HEK293T (cell line): Measurements from ENCODE around the gene KRT80.

ENCODE experiments used
- BHLHE40 ChIP-seq: fragments of 450-650 bp; IDR thresholded peaks from 2 replicates; pipeline ENCODE4 v1.6.1; 2016; ENCODE audit warnings: mild to moderate bottlenecking, moderate library complexity, borderline replicate concordance
- FOXA1 ChIP-seq: fragments of 450-650 bp; IDR thresholded peaks from 2 replicates; pipeline ENCODE4 v1.6.1; 2016; ENCODE audit warnings: mild to moderate bottlenecking
- FOXM1 ChIP-seq: fragments of 450-650 bp; IDR thresholded peaks from 2 replicates; pipeline ENCODE4 v1.6.1; 2017; ENCODE audit warnings: mild to moderate bottlenecking, borderline replicate concordance
- L3MBTL2 ChIP-seq: fragments of 450-650 bp; conservative IDR thresholded peaks from 2 replicates; pipeline ENCODE4 v1.6.1; 2016; ENCODE audit warnings: mild to moderate bottlenecking
- SP1 ChIP-seq: fragments of 450-650 bp; IDR thresholded peaks from 2 replicates; pipeline ENCODE4 v1.6.1; 2017
- SUZ12 ChIP-seq: fragments of 450-650 bp; IDR thresholded peaks from 2 replicates; pipeline ENCODE4 v1.6.1; 2016; ENCODE audit warnings: mild to moderate bottlenecking

- TF ChIP-seq SP1 (no peak), L3MBTL2 (no peak), FOXM1 (no peak), BHLHE40 (no peak), SUZ12 (no peak), FOXA1 (no peak)
Measured at GRCh38 chr12:52201451-52201839, 9.6 kb upstream of the KRT80 start.
